ENCODE data around the gene POU5F1.

DNA sequence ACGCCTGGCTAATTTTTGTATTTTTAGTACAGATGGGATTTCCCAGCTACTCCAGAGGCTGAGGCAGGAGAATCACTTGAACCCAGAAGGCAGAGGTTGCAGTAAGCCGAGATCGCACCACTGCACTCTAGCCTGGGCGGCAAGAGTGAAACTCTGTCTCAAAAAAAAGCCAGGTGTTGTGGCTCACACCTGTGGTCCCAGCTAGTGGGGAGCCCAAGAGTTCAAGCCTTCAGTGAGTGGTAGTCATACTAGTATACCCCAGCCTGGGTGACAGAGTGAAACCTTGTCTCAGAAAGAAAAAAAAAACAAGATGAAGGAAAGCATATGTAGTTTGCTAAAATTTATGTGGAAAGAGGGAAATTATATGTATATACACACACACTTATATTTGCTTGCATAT lies 20.0 kb upstream of the POU5F1 start:
- TF ChIP-seq CTCF (conservative IDR thresholded peaks at IDR 0.05; ENCODE audit: low read length): no peak
- TF ChIP-seq EZH2phosphoT487 (IDR thresholded peaks at IDR 0.05; ENCODE audit: borderline replicate concordance, low read depth, low read length): no peak

Measured in OCI-LY7 (cell line).